Glutamatergic neuron (in vitro differentiated cells): ENCODE measurements around the gene MC3R. TPM values are rescaled to one million over a fixed set of nuclear protein-coding genes. Genes with fewer than 3 reads are reported as not detected.

Experiments used
- DNase-seq: peaks from one replicate; pipeline ENCODE4 v3.0.0; 2022
- H3K27ac Mint-ChIP-seq: one replicate; pipeline ENCODE4 v1.8.0; 2020; ENCODE audit warnings: mild to moderate bottlenecking, mixed read lengths, inconsistent platforms; ENCODE audit not compliant: unreplicated experiment
- H3K27me3 Mint-ChIP-seq: one replicate; pipeline ENCODE4 v1.8.0; 2020; ENCODE audit warnings: mild to moderate bottlenecking, moderate library complexity, mixed read lengths, inconsistent platforms; ENCODE audit not compliant: unreplicated experiment
- H3K36me3 Mint-ChIP-seq: one replicate; pipeline ENCODE4 v1.8.0; 2020; ENCODE audit warnings: mild to moderate bottlenecking, mixed read lengths, inconsistent platforms; ENCODE audit not compliant: unreplicated experiment
- H3K4me1 Mint-ChIP-seq: one replicate; pipeline ENCODE4 v1.8.0; 2020; ENCODE audit warnings: mild to moderate bottlenecking, low read depth, mixed read lengths, inconsistent platforms; ENCODE audit not compliant: unreplicated experiment
- H3K4me3 Mint-ChIP-seq: one replicate; pipeline ENCODE4 v1.8.0; 2020; ENCODE audit warnings: mild to moderate bottlenecking, mixed read lengths, inconsistent platforms; ENCODE audit not compliant: unreplicated experiment
- H3K9me3 Mint-ChIP-seq: one replicate; pipeline ENCODE4 v1.8.0; 2020; ENCODE audit warnings: mild to moderate bottlenecking, moderate library complexity, mixed read lengths, inconsistent platforms; ENCODE audit not compliant: unreplicated experiment
- total RNA-seq: library from RNA; stranded (reverse); fragmentation: NEBNext Ultra II Directional; extraction: Animal tissue kit (Norgen Biotek cat#: 25700); gene quantifications from one replicate; pipeline ENCODE4 v1.2.1, GENCODE V29; 2021; ENCODE audit not compliant: unreplicated experiment
- TF ChIP-seq, protein P1 (sequence below): fragments of 200-600 bp; sonication (generic); IDR thresholded peaks from one replicate; pipeline ENCODE4 v1.5.0; 2021; ENCODE audit not compliant: partially characterized antibody, unreplicated experiment

MC3R gene
- total RNA-seq, 1 donor from 2014 or later: not detected

GRCh38 chr20:56207656-56208055, 40.9 kb upstream of the MC3R start:
- Mint-ChIP-seq H3K4me1 (no peaks in the 10 kb centered on the region), H3K27me3 (no peaks in the 10 kb centered on the region), H3K36me3 (no peaks in the 10 kb centered on the region), H3K4me3 (no peak overlapping the region), H3K27ac (no peak overlapping the region), H3K9me3 (peaks cover 6% of the 10 kb centered on the region)
- DNase-seq: no peak
- TF ChIP-seq, protein P1, sequence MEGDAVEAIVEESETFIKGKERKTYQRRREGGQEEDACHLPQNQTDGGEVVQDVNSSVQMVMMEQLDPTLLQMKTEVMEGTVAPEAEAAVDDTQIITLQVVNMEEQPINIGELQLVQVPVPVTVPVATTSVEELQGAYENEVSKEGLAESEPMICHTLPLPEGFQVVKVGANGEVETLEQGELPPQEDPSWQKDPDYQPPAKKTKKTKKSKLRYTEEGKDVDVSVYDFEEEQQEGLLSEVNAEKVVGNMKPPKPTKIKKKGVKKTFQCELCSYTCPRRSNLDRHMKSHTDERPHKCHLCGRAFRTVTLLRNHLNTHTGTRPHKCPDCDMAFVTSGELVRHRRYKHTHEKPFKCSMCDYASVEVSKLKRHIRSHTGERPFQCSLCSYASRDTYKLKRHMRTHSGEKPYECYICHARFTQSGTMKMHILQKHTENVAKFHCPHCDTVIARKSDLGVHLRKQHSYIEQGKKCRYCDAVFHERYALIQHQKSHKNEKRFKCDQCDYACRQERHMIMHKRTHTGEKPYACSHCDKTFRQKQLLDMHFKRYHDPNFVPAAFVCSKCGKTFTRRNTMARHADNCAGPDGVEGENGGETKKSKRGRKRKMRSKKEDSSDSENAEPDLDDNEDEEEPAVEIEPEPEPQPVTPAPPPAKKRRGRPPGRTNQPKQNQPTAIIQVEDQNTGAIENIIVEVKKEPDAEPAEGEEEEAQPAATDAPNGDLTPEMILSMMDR: no peak

- peaks cover 6% of the 10 kb centered on the region for H3K9me3 Mint-ChIP-seq
- H3K4me1 Mint-ChIP-seq: no peaks in the 10 kb centered on the region
- H3K4me3 Mint-ChIP-seq: no peak overlapping the region
- H3K27me3 Mint-ChIP-seq: no peaks in the 10 kb centered on the region
- H3K36me3 Mint-ChIP-seq: no peaks in the 10 kb centered on the region
- TF ChIP-seq, protein P1: no peak
- no peak overlapping the region for H3K27ac Mint-ChIP-seq
- no peak for DNase-seq
These were observed 40.4 kb upstream of the MC3R start for GRCh38 chr20:56208121-56208520.

DNA sequence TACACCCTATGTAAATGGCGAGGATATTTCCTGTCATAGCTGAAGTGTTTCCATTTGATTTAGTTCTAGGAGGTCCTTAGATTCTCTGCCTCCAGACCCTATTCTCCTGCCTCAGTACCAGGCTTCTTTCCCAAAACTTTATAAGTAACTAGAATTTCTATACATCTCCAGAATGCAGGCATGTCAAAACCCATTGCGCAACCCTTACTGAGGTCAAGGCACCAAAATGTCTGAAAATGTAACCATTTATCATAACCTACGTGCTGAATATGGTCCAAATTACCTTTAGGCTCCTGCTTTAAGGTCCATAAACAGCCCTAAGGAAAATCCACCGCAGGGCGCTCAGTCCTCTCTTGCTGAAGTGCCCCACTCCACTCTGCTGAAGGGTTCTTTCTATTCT, 37.5 kb upstream of the MC3R start:
- no peak for DNase-seq
- no peaks in the 10 kb centered on the region for H3K4me1 Mint-ChIP-seq

GRCh38 chr20:56212091-56212490, 36.4 kb upstream of the MC3R start:
- Mint-ChIP-seq H3K4me3 (no peak overlapping the region), H3K4me1 (no peaks in the 10 kb centered on the region), H3K9me3 (peaks cover 11% of the 10 kb centered on the region), H3K27ac (no peak overlapping the region), H3K27me3 (peaks cover 2% of the 10 kb centered on the region), H3K36me3 (no peaks in the 10 kb centered on the region)
- no peak for DNase-seq
- TF ChIP-seq, protein P1: no peak

More for the DNA sequence above, 37.5 kb upstream of the MC3R start:
- no peak overlapping the region for H3K27ac Mint-ChIP-seq
- H3K4me3 Mint-ChIP-seq: no peak overlapping the region
- peaks cover 11% of the 10 kb centered on the region for H3K9me3 Mint-ChIP-seq
- no peaks in the 10 kb centered on the region for H3K36me3 Mint-ChIP-seq
- peaks cover 2% of the 10 kb centered on the region for H3K27me3 Mint-ChIP-seq
- TF ChIP-seq, protein P1: no peak

- H3K27ac Mint-ChIP-seq: no peak overlapping the region
- no peak for DNase-seq
- no peaks in the 10 kb centered on the region for H3K4me1 Mint-ChIP-seq
- H3K27me3 Mint-ChIP-seq: peaks cover 2% of the 10 kb centered on the region
- no peak overlapping the region for H3K4me3 Mint-ChIP-seq
- H3K36me3 Mint-ChIP-seq: no peaks in the 10 kb centered on the region
- TF ChIP-seq, protein P1: no peak
- H3K9me3 Mint-ChIP-seq: peaks cover 14% of the 10 kb centered on the region
These were observed 35.2 kb upstream of the MC3R start for GRCh38 chr20:56213321-56213720.
